HG02798 (cell line): Measurements from ENCODE around the gene WDR19.
"Not testable (repeated sequence)": the region's sequence is repeated elsewhere in the genome, so short reads cannot be mapped to it uniquely, and the experiment has no call there.

Source experiments
- ATAC-seq: cut with Tn5 transposase; IDR thresholded peaks from one replicate; pipeline ENCODE4 v1.9.1; 2021; ENCODE audit warnings: mild to moderate bottlenecking; ENCODE audit not compliant: unreplicated experiment, poor library complexity

The WDR19 gene

GRCh38 chr4:39181905-39182638 lies at the start of gene WDR19:
TSS of gene WDR19 (plus strand) at chr4:39182529. CDS start at chr4:39182558, 29 bp downstream.
- peak; percentile 100 for ATAC-seq

GRCh38 chr4:39133623-39134022 lies 48.7 kb upstream of the WDR19 start:
- no peak for ATAC-seq

- no peak for ATAC-seq
These were observed 47.5 kb upstream of the WDR19 start for GRCh38 chr4:39134683-39135306.

- not testable (repeated sequence) for ATAC-seq
These were observed 44.1 kb upstream of the WDR19 start for GRCh38 chr4:39138227-39138626.

GRCh38 chr4:39146211-39146610 lies 36.1 kb upstream of the WDR19 start:
- ATAC-seq = no peak

- no peak for ATAC-seq
These were observed 28.3 kb upstream of the WDR19 start for GRCh38 chr4:39154009-39154408.

GRCh38 chr4:39157520-39157919 lies 24.8 kb upstream of the WDR19 start:
- ATAC-seq = no peak

GRCh38 chr4:39166177-39166576 lies 16.2 kb upstream of the WDR19 start:
- ATAC-seq = no peak

GRCh38 chr4:39166669-39167068 lies 15.7 kb upstream of the WDR19 start:
- ATAC-seq = no peak

GRCh38 chr4:39169426-39169825 lies 12.9 kb upstream of the WDR19 start:
- no peak for ATAC-seq

GRCh38 chr4:39170301-39170700 lies 12.0 kb upstream of the WDR19 start:
- no peak for ATAC-seq

GRCh38 chr4:39178706-39179105 lies 3.6 kb upstream of the WDR19 start:
- no peak for ATAC-seq

GRCh38 chr4:39179681-39180080 lies 2.6 kb upstream of the WDR19 start:
- no peak for ATAC-seq

- not testable (repeated sequence) for ATAC-seq
These were observed 1.7 kb upstream of the WDR19 start for GRCh38 chr4:39180629-39181028.

GRCh38 chr4:39181520-39181904 lies 817 bp upstream of the WDR19 start:
- no peak for ATAC-seq

GRCh38 chr4:39201963-39202362 lies 19.6 kb downstream of the WDR19 start:
- ATAC-seq = no peak

GRCh38 chr4:39204543-39204942 lies 22.2 kb downstream of the WDR19 start:
- no peak for ATAC-seq

GRCh38 chr4:39205000-39205399 lies 22.7 kb downstream of the WDR19 start:
- no peak for ATAC-seq

GRCh38 chr4:39205476-39205875 lies 23.1 kb downstream of the WDR19 start:
- no peak for ATAC-seq

GRCh38 chr4:39227906-39228305 lies 45.6 kb downstream of the WDR19 start:
- ATAC-seq = no peak

- ATAC-seq = no peak
These were observed 46.0 kb downstream of the WDR19 start for GRCh38 chr4:39228377-39228776.

- no peak for ATAC-seq
These were observed 48.1 kb downstream of the WDR19 start for GRCh38 chr4:39230462-39230861.
